ENCODE measurements around the gene CBARP. TPM values are rescaled to one million over a fixed set of nuclear protein-coding genes. Genes with fewer than 3 reads are reported as not detected.

Gene CBARP
- total RNA-seq, 1 experiment from 2014 or later = 23.4 TPM

DNA sequence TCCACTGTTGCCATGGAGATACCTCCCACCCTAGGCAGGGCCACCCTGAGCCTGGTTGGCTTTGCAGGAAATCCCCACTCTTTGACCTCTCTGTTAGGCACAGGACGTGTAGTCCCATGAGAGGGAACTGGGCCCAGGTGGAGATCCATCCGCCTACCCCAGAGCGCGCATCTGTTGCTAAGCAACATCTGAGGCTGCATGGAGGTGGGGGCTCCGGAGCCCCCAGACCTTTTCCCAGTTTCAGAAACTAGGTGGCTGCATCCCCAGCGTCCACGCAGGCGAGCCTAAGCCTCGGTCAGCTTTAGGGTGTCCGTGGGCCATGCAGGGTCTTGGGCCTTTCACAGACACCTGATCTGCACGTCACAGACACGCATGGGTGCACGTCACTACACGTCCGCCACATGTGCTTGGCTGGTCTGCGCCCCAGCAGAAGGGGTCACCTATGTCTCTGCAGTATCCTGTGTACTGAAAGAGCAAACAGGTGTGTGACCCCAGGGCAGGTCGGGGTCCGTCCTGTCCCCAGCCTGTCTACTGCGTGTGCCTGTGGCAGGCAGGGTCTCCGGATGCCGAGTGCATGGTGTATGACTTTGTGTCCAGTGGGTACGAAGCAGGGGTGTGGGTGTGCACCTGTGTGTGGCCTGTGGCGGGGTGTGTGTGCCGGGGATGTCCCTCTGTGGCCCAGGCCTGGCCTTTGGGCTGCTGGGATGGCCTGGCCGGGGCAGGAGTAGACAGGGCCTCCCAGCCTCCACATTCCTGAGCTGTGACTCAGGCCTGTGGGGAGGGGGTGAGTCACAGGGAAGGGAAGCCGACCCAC, 27.2 kb upstream of the CBARP start (continued):
- TF ChIP-seq ZNF121 (CRISPR knock-in tag; IDR thresholded peaks at IDR 0.05) (peak; percentile 97), ZNF396 (CRISPR knock-in tag; IDR thresholded peaks at IDR 0.05; ENCODE audit: borderline replicate concordance) (no peak), MYBL2 (CRISPR knock-in tag; IDR thresholded peaks at IDR 0.05) (no peak), TEAD1 (CRISPR knock-in tag; IDR thresholded peaks at IDR 0.05) (peak; percentile 81; the same call in 1 of the 2 replicates), KAT7 (CRISPR knock-in tag; IDR thresholded peaks at IDR 0.05; ENCODE audit: borderline replicate concordance) (no peak)
- TF ChIP-seq, protein P1, sequence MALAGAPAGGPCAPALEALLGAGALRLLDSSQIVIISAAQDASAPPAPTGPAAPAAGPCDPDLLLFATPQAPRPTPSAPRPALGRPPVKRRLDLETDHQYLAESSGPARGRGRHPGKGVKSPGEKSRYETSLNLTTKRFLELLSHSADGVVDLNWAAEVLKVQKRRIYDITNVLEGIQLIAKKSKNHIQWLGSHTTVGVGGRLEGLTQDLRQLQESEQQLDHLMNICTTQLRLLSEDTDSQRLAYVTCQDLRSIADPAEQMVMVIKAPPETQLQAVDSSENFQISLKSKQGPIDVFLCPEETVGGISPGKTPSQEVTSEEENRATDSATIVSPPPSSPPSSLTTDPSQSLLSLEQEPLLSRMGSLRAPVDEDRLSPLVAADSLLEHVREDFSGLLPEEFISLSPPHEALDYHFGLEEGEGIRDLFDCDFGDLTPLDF (CRISPR knock-in tag; IDR thresholded peaks at IDR 0.05) = no peak
- TF ChIP-seq, protein P2, sequence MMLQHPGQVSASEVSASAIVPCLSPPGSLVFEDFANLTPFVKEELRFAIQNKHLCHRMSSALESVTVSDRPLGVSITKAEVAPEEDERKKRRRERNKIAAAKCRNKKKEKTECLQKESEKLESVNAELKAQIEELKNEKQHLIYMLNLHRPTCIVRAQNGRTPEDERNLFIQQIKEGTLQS (CRISPR knock-in tag; conservative IDR thresholded peaks at IDR 0.05) = peak; percentile 88; the same call in 1 of the 2 replicates

- POLR2A ChIA-PET = interaction anchor here (1.5 kb wide), 1 partner anchor 19 kb away, joined by 4 read pairs; no protein-coding TSS in a partner anchor
- DNase-seq (ENCODE audit: low spot score) (no peak), ATAC-seq (no peak)
- H3K36me3 Mint-ChIP-seq = peaks cover 3% of the 10 kb centered on the region; the same call in 1 of the 2 replicates
- H3K4me1 Mint-ChIP-seq = peaks cover 57% of the 10 kb centered on the region
- CTCF ChIA-PET = interaction anchor here (0.6 to 15.6 kb wide), 2 partner anchors 17 to 20 kb away, joined by 3 to 648 read pairs; partner anchors contain the start of gene ATP5F1D
- peak overlapping the region; percentile 39 for H3K4me3 Mint-ChIP-seq
- peaks cover 5% of the 10 kb centered on the region for H3K27me3 Mint-ChIP-seq (ENCODE audit: low read depth)
- H3K27ac Mint-ChIP-seq = peak overlapping the region; percentile 44; the same call in 1 of the 2 replicates
- no peaks in the 10 kb centered on the region for H3K9me3 Mint-ChIP-seq
- TF ChIP-seq ATF2 (CRISPR knock-in tag; IDR thresholded peaks at IDR 0.05; ENCODE audit: borderline replicate concordance, low read depth) (no peak), ZNF416 (CRISPR knock-in tag; IDR thresholded peaks at IDR 0.05) (no peak), NR2C2 (CRISPR knock-in tag; IDR thresholded peaks at IDR 0.05) (no peak), NFE2L1 (CRISPR knock-in tag; IDR thresholded peaks at IDR 0.05) (no peak), AFF4 (CRISPR knock-in tag; IDR thresholded peaks at IDR 0.05; ENCODE audit: borderline replicate concordance) (no peak), ZNF512 (CRISPR knock-in tag; IDR thresholded peaks at IDR 0.05; ENCODE audit: borderline replicate concordance) (no peak), ZNF423 (CRISPR knock-in tag; IDR thresholded peaks at IDR 0.05) (no peak), FOXJ3 (CRISPR knock-in tag; IDR thresholded peaks at IDR 0.05; ENCODE audit: borderline replicate concordance) (no peak), SMAD4 (CRISPR knock-in tag; IDR thresholded peaks at IDR 0.05) (no peak), ZNF232 (CRISPR knock-in tag; IDR thresholded peaks at IDR 0.05) (no peak), IRF2 (CRISPR knock-in tag; IDR thresholded peaks at IDR 0.05; ENCODE audit: borderline replicate concordance, low read depth) (no peak), ETV6 (CRISPR knock-in tag; IDR thresholded peaks at IDR 0.05) (no peak), KAT7 (CRISPR knock-in tag; IDR thresholded peaks at IDR 0.05; ENCODE audit: borderline replicate concordance) (no peak), RORB (CRISPR knock-in tag; IDR thresholded peaks at IDR 0.05) (no peak), ZNF263 (CRISPR knock-in tag; IDR thresholded peaks at IDR 0.05; ENCODE audit: low read depth) (no peak)
- TF ChIP-seq, protein P3, sequence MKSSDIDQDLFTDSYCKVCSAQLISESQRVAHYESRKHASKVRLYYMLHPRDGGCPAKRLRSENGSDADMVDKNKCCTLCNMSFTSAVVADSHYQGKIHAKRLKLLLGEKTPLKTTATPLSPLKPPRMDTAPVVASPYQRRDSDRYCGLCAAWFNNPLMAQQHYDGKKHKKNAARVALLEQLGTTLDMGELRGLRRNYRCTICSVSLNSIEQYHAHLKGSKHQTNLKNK (CRISPR knock-in tag; IDR thresholded peaks at IDR 0.05) = no peak
- TF ChIP-seq, protein P4, sequence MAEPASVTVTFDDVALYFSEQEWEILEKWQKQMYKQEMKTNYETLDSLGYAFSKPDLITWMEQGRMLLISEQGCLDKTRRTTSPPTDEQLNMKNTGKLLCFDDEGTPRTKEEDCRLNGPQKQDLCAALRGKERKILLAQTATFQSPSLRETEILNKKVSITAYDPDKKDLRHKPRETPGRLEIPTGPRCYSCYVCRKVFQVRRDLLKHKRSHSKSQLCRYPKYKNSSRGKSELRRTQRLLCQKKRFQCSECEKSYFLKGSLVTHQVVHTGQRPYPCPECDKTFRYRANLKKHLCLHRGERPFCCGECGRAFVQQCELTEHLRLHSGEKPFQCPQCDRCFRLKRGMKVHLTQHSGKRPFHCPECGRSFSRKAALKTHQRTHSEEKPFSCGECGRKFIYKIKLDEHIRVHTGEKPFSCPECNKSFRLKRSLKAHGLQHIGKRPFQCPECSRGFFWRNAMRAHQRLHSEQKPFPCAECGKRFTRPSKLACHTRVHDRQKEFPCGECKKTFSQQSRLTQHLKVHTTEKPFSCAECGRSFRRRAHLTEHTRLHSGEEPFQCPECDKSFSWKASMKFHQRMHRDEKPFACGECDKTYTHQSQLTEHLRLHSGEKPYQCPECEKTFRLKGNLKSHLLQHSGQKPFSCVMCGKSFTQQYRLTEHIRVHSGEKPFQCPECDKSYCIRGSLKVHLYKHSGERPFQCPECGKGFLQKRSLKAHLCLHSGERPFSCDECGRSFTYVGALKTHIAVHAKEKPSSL (CRISPR knock-in tag; conservative IDR thresholded peaks at IDR 0.05) = no peak
- TF ChIP-seq, protein P5, sequence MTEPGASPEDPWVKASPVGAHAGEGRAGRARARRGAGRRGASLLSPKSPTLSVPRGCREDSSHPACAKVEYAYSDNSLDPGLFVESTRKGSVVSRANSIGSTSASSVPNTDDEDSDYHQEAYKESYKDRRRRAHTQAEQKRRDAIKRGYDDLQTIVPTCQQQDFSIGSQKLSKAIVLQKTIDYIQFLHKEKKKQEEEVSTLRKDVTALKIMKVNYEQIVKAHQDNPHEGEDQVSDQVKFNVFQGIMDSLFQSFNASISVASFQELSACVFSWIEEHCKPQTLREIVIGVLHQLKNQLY (CRISPR knock-in tag; IDR thresholded peaks at IDR 0.05) = no peak
Observed at GRCh38 chr19:1263188-1263587, 25.4 kb upstream of the CBARP start.
